Fibroblast of peridontal ligament (primary cell): ENCODE results near the gene NUP43.
A peak's percentile ranks its signal among the peaks of the same experiment; 100 is the strongest.
"Not testable (repeated sequence)": the region's sequence is repeated elsewhere in the genome, so short reads cannot be mapped to it uniquely, and the experiment has no call there.

Experiments
- DNase-seq: peaks from one replicate; pipeline ENCODE4 v3.0.0-alpha.2; 2010; ENCODE audit errors: extremely low read depth

NUP43 gene, protein sequence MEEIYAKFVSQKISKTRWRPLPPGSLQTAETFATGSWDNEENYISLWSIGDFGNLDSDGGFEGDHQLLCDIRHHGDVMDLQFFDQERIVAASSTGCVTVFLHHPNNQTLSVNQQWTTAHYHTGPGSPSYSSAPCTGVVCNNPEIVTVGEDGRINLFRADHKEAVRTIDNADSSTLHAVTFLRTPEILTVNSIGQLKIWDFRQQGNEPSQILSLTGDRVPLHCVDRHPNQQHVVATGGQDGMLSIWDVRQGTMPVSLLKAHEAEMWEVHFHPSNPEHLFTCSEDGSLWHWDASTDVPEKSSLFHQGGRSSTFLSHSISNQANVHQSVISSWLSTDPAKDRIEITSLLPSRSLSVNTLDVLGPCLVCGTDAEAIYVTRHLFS

DNA sequence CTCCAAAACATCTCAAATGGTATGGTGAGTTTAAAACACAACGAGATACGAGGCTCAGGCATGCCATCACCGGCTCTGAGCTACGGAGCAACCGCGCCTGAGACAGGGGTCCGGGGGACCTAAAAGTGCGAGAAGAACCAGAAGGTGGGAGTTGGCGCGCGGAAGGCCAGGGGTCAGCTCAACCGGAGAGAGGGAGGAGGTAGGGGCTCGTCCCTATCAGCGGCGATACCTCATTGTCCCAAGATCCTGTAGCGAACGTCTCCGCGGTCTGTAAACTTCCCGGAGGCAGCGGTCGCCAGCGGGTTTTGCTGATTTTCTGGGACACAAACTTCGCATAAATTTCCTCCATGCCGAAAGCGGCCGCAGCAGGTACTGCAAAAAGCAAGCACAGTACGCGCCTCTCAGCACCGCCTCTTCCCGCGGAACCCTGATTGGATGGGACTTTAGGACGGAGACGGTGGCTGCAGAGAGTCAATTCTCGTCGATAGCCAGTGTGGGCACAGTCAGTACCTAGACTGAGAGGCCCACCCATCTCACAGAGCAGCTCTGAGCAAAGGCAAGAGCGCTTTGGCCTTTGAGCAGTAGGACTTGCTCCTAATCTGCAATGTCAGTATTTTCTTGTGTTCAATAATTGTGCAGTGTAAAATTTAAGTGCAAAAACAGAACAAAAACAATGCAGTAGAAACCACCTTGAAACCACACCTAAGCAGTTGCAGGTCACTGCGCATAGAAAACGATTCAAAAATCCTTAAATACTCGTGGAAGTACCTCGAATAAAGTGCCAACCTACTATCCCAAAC is at the start of gene NUP43:
TSS of gene NUP43 (minus strand) at position 383 of the 800 bp plus-strand sequence. CDS start at position 349, 34 bp downstream.
- peak; percentile 95 for DNase-seq

DNA sequence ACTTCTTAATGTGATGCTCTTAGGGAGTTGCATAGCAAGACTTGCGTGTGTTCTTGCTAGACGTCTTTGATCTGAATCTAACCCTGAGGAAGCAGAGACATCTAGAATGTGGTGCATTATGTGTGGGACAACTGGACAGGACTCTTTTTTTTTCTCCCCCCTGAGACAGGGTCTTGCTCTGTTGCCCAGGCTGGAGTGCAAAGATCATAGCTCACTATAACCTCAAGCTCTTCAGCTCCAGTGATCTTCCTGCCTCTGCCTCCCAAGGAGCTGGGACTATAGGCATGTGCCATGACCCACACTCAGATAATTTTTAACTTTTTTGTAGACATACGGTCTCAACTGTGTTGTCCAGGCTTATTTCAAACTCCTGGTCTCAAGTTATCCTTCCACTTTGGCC is 37.2 kb upstream of the NUP43 start:
- no peak for DNase-seq

DNA sequence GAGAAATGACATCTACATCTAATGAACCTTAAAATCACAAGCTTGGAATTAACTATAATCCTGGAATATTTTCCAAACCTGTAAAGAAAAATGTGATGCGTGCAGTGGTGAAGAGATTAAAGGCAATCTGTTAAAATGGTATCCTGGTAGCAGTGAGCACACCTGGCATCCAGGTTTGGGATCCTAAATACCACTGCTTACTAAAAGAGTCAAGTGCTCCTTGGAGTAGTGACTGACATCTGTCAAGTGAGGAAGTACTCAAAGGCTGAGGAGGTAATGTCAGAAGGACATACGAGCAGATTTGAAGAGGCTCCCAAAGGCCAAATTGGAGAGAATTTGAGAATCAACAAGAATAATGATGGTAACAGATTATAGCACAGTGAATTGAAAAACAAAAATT is 36.0 kb upstream of the NUP43 start:
- no peak for DNase-seq

DNA sequence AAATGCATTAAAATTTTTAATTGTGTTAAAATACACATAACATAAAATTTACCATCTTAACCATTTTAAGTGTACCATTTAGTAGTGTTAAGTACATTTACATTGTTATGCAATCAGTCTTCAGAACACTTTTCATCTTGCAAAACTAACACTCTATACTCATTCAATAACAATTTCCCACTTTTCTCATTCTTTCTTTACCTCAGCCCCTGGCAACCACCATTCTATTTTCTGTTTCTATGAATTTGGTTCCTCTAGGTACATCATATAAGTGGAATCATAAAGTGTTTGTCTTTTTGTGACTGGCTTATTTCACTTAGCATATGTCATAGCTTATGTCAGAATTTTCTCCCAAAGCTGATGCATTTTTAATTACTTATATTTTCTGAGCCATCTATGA is 35.4 kb upstream of the NUP43 start:
- no peak for DNase-seq

DNA sequence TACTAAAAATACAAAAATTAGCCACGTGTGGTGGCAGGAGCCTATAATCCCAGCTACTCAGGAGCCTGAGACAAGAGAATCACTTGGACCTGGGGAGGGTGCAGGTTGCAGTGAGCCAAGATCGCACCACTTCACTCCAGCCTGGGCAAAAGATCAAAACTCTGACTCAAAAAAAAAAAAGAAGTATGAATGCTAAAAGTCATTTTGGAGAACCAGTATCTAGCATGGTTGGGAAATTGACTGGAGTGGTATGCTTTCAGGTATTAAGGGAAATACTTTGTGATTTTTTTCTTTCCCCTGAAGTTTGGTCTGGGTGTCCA is 33.3 kb upstream of the NUP43 start:
- no peak for DNase-seq

GRCh38 chr6:149777624-149778023 is 31.3 kb upstream of the NUP43 start:
- no peak for DNase-seq

DNA sequence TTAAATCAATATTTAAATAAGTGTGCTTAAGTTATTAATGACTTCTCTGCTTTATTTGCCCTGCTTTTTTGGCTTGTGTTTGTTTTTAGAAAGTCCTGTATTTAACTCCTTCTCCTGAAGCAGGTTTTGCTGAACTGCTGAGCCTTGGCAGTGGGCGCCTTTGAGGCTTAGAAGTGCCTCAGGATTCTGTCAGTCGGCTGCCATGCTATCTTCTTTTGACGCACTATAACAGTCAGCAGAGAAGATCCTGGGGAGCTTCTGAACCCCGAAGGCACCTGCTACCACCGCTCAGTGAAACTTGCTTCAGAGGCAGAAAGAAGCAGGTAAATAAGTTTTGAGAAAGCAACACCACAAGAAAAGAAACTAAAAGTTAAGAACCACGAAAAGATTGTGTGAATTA is 25.6 kb upstream of the NUP43 start:
- no peak for DNase-seq

- no peak for DNase-seq
These were observed 24.9 kb upstream of the NUP43 start for GRCh38 chr6:149771185-149771584.

GRCh38 chr6:149769676-149770075 is 23.3 kb upstream of the NUP43 start:
- DNase-seq = no peak

- peak; percentile 76 for DNase-seq
These were observed 19.9 kb upstream of the NUP43 start for GRCh38 chr6:149766156-149766769.

DNA sequence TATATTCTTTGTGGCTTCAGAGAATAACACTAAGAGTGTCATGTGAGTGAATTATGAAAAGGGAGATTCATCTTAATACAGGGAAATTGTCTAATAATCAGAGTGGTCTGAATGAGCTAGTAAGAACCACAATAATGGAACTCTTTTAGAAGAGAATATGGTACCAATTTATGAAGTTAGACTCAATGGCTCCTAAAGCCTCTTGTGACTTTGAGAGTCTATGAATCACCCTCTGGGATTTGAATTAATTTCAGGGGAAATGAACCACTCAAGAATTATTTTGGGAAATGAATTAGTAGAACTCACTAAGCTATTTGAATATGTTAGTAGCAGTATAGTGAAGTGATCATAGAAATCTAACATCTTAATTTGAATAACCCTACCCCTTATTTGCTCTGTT is 17.5 kb upstream of the NUP43 start:
- DNase-seq = peak; percentile 31

DNA sequence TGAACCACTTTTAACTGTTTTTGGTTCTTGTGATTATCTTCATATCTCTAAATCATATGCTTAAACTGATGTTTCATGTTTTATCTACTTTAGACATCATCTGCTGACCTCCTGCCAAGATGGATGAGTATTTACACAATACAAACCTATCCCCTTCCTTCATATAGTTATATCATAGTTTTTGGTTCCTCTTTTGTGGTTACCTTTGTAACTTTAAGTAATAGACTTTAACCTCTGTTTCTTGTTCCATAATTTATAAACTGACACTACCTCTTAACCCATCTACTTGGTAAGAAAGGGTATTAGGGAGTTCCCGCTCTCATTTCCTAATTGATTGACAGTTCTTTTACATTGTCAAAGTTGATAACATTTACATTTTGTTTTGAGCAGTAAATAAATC is 15.1 kb upstream of the NUP43 start:
- no peak for DNase-seq

GRCh38 chr6:149756261-149756636 is 9.9 kb upstream of the NUP43 start:
- no peak for DNase-seq

- no peak for DNase-seq
These were observed 9.3 kb upstream of the NUP43 start for GRCh38 chr6:149755300-149756260.

- no peak for DNase-seq
These were observed 8.2 kb upstream of the NUP43 start for GRCh38 chr6:149754548-149754947.

GRCh38 chr6:149753374-149753637 is 7.0 kb upstream of the NUP43 start:
- not testable (repeated sequence) for DNase-seq

GRCh38 chr6:149752600-149753373 is 6.5 kb upstream of the NUP43 start:
- peak; percentile 38 for DNase-seq

DNA sequence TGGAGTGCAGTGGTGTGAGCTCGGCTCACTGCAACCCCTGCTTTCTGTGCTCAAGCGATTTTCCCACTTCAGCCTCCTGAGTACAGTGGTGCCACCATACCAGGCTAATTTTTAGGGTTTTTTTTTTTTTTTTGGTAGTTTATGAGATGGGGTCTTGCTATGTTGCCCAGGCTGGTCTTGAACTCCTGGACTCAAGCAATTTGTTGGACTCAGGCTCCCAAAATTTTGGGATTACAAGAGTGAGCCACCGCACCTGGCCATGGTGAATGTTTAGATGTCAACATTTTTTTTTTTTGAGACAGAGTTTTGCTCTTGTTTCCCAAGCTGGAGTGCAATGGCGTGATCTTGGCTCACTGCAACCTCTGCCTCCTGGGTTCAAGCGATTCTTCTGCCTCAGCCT is 5.6 kb upstream of the NUP43 start:
- not testable (repeated sequence) for DNase-seq

- no peak for DNase-seq
These were observed 4.9 kb upstream of the NUP43 start for GRCh38 chr6:149751239-149751638.

- DNase-seq = peak; percentile 40
These were observed 3.8 kb upstream of the NUP43 start for GRCh38 chr6:149750136-149750609.

DNA sequence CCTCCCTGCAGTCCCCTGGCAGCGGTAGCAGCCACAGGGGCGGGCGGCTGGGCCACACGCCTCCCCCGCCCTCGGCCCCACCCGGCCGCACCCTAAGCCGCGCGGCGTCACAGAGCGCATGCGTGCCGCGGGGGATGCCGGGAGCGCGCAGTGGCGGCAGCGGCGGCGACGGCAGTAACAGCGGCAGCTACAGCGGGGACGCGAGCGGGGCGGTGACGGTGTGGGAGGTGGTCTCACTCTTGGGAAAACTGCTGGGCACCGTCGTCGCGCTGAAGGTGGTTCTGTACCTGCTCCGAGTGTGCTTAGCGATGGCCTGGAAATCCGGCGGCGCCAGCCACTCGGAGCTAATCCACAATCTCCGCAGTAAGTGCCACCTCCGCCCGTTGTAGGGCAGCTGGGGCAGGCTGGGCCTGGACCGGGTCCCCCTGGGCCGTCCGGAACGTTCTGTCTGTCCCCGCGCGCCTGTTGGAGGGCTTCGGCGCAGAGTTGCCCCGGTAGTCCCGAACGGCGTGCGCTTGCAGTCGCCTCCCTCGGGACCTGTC is 3.3 kb upstream of the NUP43 start, which contains the start of gene PCMT1:
TSS of gene PCMT1 (plus strand) at position 148 of the 542 bp plus-strand sequence. CDS start at position 309, 161 bp downstream.
- DNase-seq = peak; percentile 80
